Keratinocyte (primary cell): Measurements from ENCODE around the gene MAPK12. TPM values are rescaled to one million over a fixed set of nuclear protein-coding genes. Genes with fewer than 3 reads are reported as not detected.
A peak's percentile ranks its signal among the peaks of the same experiment; 100 is the strongest.

ENCODE experiments used
- DNase-seq: peaks from one replicate; pipeline ENCODE4 v3.0.0-alpha.2; 2011; ENCODE audit warnings: low read depth, missing footprints, low spot score
- FAIRE-seq: peaks from 2 replicates; lab custom pipeline; 2011; peaks lifted over from hg19 to GRCh38; lab: Jason Lieb, UNC
- H2AFZ ChIP-seq: 2 replicates; pipeline ENCODE4 v1.6.0; 2012; ENCODE audit warnings: low read length, control low read depth, inconsistent platforms; ENCODE audit not compliant: control insufficient read depth
- H3K27ac ChIP-seq: 2 replicates; pipeline ENCODE4 v1.5.1; 2011; ENCODE audit warnings: low read length; ENCODE audit not compliant: control insufficient read depth, insufficient read depth
- H3K27me3 ChIP-seq: 3 replicates; pipeline ENCODE4 v1.6.0; 2011; ENCODE audit warnings: low read length; ENCODE audit not compliant: control insufficient read depth, insufficient read depth; ENCODE audit errors: extremely low read depth
- H3K36me3 ChIP-seq, 2 experiments: 2 replicates in 1 of 2; 3 replicates in 1 of 2; pipeline ENCODE4 v1.5.1; 2011; ENCODE audit warnings: low read length in 2 of 2, mild to moderate bottlenecking in 1 of 2; ENCODE audit not compliant: control insufficient read depth in 2 of 2, insufficient read depth in 2 of 2; ENCODE audit errors: extremely low read depth in 1 of 2
- H3K4me1 ChIP-seq: 3 replicates; pipeline ENCODE4 v1.5.1; 2011; ENCODE audit warnings: low read length; ENCODE audit not compliant: control insufficient read depth, insufficient read depth; ENCODE audit errors: extremely low read depth
- H3K4me2 ChIP-seq: 3 replicates; pipeline ENCODE4 v1.6.0; 2011; ENCODE audit warnings: low read depth, low read length; ENCODE audit not compliant: control insufficient read depth, insufficient read depth; ENCODE audit errors: extremely low read depth
- H3K4me3 ChIP-seq, 3 experiments: fragments of 200-600 bp in 1 of 3; sonication (generic) in 1 of 3; 2 replicates in 2 of 3; 3 replicates in 1 of 3; pipeline ENCODE4 v1.5.1; 2011 to 2016; ENCODE audit warnings: low read length in 3 of 3, mild to moderate bottlenecking in 3 of 3, control low read depth in 2 of 3, inconsistent platforms in 1 of 3, low read depth in 1 of 3, mixed read lengths in 1 of 3, mixed run types in 1 of 3, moderate library complexity in 1 of 3; ENCODE audit not compliant: control insufficient read depth in 2 of 3, insufficient read depth in 2 of 3; ENCODE audit errors: extremely low read depth in 1 of 3
- H3K79me2 ChIP-seq: 2 replicates; pipeline ENCODE4 v1.6.0; 2012; ENCODE audit warnings: low read length; ENCODE audit not compliant: control insufficient read depth, insufficient read depth
- H3K9ac ChIP-seq: 3 replicates; pipeline ENCODE4 v1.6.0; 2011; ENCODE audit warnings: low read length; ENCODE audit not compliant: control insufficient read depth, insufficient read depth; ENCODE audit errors: extremely low read depth
- H3K9me1 ChIP-seq: 3 replicates; pipeline ENCODE4 v1.6.0; 2011; ENCODE audit warnings: low read length; ENCODE audit not compliant: control insufficient read depth, insufficient read depth; ENCODE audit errors: extremely low read depth
- H3K9me3 ChIP-seq: 2 replicates; pipeline ENCODE4 v1.5.1; 2012; ENCODE audit warnings: low read depth, low read length; ENCODE audit not compliant: control insufficient read depth
- H4K20me1 ChIP-seq: 3 replicates; pipeline ENCODE4 v1.6.0; 2011; ENCODE audit warnings: low read length; ENCODE audit not compliant: control insufficient read depth, insufficient read depth; ENCODE audit errors: extremely low read depth
- EZH2 ChIP-seq: IDR thresholded peaks from one replicate; pipeline ENCODE4 v1.6.1; 2012; ENCODE audit warnings: inconsistent platforms, mild to moderate bottlenecking, low read length, moderate library complexity
- dilution Hi-C: fragments of 300-500 bp; cut with MboI; formaldehyde crosslinking; loops from one replicate; pipeline ENCODE4 v1.7.0; 2020; ENCODE audit warnings: low sequenced_read_pairs; ENCODE audit not compliant: extremely low pct_ligation_motif_present
- polyA plus RNA-seq, 5 experiments: library from polyadenylated mRNA; depleted of rRNA in 3 of 5; stranded (reverse) in 3 of 5; stranded (forward) in 1 of 5; unstranded in 1 of 5; fragments of >200 nt; gene quantifications; 1 replicate in 1 of 5; 2 replicates in 3 of 5; 3 replicates in 1 of 5; pipeline versions ENCODE4 v1.2.1 to v1.2.3, GENCODE V29; 2011 to 2012; ENCODE audit warnings: missing spikeins in 2 of 5, low read depth in 1 of 5, low replicate concordance in 1 of 5
- TF ChIP-seq, protein P1 (sequence below), 3 experiments: IDR thresholded peaks in 1 of 3; conservative IDR thresholded peaks in 1 of 3; optimal IDR thresholded peaks in 1 of 3; 2 replicates in 2 of 3; 3 replicates in 1 of 3; pipeline versions ENCODE3 to v1.5.1; 2011; ENCODE audit warnings: low read length in 3 of 3, mild to moderate bottlenecking in 3 of 3, moderate library complexity in 2 of 3, control low read depth in 1 of 3, inconsistent platforms in 1 of 3; ENCODE audit not compliant: insufficient read depth in 2 of 3; ENCODE audit errors: extremely low read depth in 1 of 3

The MAPK12 gene
- polyA plus RNA-seq, 1 donor (not counting 4 experiments of a cell fraction or from before 2014, with no cell fraction given), result 10.1 TPM

GRCh38 chr22:50305923-50306566 lies 44.6 kb upstream of the MAPK12 start:
- H3K4me2 ChIP-seq, result peak overlapping the region; percentile 95
- peak overlapping the region; percentile 86 for H3K27ac ChIP-seq
- H3K4me3 ChIP-seq, result peak overlapping the region; percentile 65 to 94 (median 80)
- H3K9me1 ChIP-seq, result peaks cover 5% of the 10 kb centered on the region
- DNase-seq, result peak; percentile 84
- dilution Hi-C loops, result no loop called here
- peaks cover 4% of the 10 kb centered on the region for H3K27me3 ChIP-seq
- H3K79me2 ChIP-seq, result peaks cover 51% of the 10 kb centered on the region
- peaks cover 4% of the 10 kb centered on the region for H4K20me1 ChIP-seq
- H3K9me3 ChIP-seq, result no peaks in the 10 kb centered on the region
- H2AFZ ChIP-seq, result no peak overlapping the region
- H3K36me3 ChIP-seq, result no peaks in the 10 kb centered on the region
- TF ChIP-seq, protein P1, sequence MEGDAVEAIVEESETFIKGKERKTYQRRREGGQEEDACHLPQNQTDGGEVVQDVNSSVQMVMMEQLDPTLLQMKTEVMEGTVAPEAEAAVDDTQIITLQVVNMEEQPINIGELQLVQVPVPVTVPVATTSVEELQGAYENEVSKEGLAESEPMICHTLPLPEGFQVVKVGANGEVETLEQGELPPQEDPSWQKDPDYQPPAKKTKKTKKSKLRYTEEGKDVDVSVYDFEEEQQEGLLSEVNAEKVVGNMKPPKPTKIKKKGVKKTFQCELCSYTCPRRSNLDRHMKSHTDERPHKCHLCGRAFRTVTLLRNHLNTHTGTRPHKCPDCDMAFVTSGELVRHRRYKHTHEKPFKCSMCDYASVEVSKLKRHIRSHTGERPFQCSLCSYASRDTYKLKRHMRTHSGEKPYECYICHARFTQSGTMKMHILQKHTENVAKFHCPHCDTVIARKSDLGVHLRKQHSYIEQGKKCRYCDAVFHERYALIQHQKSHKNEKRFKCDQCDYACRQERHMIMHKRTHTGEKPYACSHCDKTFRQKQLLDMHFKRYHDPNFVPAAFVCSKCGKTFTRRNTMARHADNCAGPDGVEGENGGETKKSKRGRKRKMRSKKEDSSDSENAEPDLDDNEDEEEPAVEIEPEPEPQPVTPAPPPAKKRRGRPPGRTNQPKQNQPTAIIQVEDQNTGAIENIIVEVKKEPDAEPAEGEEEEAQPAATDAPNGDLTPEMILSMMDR (optimal IDR thresholded peaks at IDR 0.05 in 1 of 3, IDR thresholded peaks at IDR 0.05 in 1 of 3, conservative IDR thresholded peaks at IDR 0.05 in 1 of 3; ENCODE audit: extremely low read depth in 1 of 3, insufficient read depth in 2 of 3, low read length in 3 of 3), result no peak
- TF ChIP-seq EZH2, result no peak
- peak overlapping the region; percentile 83 for H3K9ac ChIP-seq
- FAIRE-seq, result peak; percentile 94
- peaks cover 46% of the 10 kb centered on the region for H3K4me1 ChIP-seq

GRCh38 chr22:50305393-50305922 lies 44.0 kb upstream of the MAPK12 start:
- Histone ChIP-seq H3K4me2 (peak overlapping the region; percentile 95), H3K27ac (peak overlapping the region; percentile 86), H3K4me3 (peak overlapping the region; percentile 34 to 94 (median 65)), H3K9me1 (peaks cover 5% of the 10 kb centered on the region), H3K4me1 (peaks cover 52% of the 10 kb centered on the region), H3K79me2 (peaks cover 57% of the 10 kb centered on the region), H3K27me3 (peaks cover 4% of the 10 kb centered on the region), H3K36me3 (peaks cover 0 to 2% of the 10 kb centered on the region in 2 experiments), H2AFZ (no peak overlapping the region), H4K20me1 (peaks cover 7% of the 10 kb centered on the region), H3K9me3 (no peaks in the 10 kb centered on the region), H3K9ac (peak overlapping the region; percentile 83)
- TF ChIP-seq EZH2, result no peak
- TF ChIP-seq, protein P1 (optimal IDR thresholded peaks at IDR 0.05 in 1 of 3, IDR thresholded peaks at IDR 0.05 in 1 of 3, conservative IDR thresholded peaks at IDR 0.05 in 1 of 3; ENCODE audit: extremely low read depth in 1 of 3, insufficient read depth in 2 of 3, low read length in 3 of 3), result no peak
- DNase-seq (no peak), FAIRE-seq (no peak)
- dilution Hi-C loops, result no loop called here
